GM21423 (cell line): ENCODE measurements around the gene GLI3.

Experiments used
- ATAC-seq: cut with Tn5 transposase; IDR thresholded peaks from one replicate; pipeline ENCODE4 v1.9.1; 2021; ENCODE audit warnings: mild to moderate bottlenecking, moderate library complexity; ENCODE audit not compliant: unreplicated experiment

The GLI3 gene

DNA sequence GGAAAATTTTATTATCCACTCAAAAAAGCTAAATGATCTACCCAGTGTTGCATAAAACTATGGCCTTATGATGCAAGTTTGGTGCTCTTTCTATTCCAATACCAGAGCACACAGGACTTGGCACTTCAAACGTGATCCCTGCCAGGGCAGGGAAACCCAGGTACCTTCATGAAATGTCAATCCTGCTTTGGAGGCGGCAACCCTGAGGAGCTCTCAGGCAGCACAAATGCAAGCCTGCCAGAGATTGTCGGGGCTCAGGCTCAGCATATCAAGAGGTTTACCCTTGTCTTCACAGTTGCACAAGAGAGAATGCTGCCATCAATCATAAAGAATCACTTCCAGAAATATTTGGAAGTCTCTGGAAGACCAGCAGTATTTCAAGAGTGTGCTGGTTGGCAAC is 151.5 kb downstream of the GLI3 start:
- ATAC-seq = no peak

DNA sequence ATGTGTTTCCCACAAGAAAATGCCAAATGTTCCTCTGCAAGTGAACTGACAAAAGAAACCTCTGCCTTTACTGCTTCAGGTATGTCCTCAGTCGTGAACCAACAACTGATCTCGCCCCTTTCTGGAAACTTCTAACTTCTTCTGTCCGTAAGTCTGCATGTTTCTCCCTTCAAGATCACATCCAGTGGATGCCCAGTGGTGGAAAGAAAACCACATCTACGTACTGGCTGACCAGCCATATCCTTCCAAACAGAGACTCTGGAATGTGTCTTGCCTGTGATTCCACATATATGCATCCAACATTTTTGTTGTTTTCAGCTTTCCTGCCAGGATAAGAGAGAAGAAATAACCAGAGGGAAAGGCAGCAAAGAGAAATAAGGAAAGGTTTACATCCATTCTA is 152.7 kb downstream of the GLI3 start:
- ATAC-seq = no peak

DNA sequence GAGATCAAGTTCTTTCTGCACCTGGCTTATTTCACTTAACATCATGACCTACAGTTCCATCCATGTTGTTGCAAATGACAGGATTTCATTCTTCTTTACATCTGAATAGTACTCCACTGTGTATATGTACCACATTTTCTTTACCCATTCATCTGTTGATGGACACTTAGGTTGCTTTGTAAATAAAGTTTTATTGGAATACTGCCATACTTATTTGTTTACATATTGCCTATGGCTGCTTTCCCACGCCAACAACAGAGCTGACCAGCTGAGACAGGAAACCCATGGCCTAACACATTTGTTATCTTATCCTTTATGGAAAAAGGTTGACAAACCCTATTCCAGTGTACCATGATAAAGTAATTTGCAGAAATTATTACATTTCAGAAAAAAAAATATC is 153.7 kb downstream of the GLI3 start:
- ATAC-seq = no peak

DNA sequence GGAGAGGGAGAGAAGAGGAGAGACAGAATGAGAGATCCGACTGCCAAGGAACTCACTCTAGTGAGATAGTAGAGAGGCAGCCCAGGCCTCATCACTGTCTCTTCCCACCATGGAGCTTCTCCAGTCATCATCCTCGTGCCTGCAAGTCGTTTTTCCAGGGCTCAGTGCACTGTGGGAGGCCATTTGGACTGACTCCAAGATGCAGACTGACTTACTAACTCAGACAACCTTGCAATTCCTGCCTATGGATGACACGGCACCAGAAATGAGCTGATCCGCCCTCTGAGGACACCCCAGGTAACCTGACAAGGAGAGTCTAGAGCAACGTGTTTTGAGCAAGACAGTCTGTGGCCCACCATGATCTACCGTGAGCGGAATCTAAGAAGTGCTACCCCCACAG is 154.9 kb downstream of the GLI3 start:
- ATAC-seq = no peak

DNA sequence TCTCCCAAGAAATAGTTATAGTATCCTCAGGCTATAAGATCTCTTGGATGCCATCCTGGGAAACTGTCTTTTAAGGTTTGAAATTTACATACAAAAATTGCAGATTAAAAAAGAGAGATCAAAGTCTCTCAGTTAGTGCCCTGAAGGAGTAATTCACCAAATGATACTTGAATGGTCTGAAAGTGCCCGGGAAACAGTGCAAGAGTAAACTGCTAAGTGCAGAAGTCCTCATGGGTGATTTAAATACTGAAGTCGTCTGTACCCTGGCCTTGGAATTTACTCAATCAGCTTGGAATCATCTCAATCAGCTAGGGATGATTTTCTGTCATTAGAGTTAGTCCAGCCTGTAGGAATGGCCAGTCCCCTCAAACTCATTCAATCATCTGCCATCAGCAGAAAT is 155.3 kb downstream of the GLI3 start:
- no peak for ATAC-seq

DNA sequence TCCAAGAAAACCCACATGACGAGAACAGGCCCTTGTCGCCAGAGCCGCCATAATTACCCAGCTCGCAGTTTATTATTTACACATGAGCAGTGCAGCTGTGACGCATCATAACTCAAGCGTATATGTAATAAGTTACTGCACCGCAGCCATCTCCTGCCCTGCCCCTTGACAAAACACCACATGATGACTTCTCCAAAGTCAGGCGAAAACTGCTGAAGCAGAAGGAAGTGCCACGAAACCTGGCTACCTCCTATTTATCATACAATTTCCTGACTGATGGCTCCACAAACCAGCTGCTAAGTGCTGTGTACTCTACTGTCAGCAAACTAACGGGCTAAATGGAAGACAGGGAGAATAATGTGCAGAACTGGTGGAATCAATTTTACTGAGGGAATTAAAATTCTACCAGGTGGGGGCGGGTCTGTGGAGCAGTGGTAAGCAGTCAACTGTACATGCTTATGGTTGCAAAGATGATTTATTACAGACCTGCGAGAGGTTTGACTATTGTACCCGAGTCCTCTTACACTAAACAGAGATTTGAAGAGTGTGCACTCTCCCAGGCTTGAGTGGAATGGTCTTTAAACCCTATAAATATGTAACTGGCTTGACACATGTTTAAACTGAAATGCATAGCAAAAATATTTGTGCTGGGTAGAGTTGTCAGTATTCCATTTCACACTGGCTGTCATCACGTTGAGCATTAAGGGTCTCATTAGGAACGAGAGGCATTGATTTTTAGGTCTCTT is 156.0 kb downstream of the GLI3 start:
- no peak for ATAC-seq

DNA sequence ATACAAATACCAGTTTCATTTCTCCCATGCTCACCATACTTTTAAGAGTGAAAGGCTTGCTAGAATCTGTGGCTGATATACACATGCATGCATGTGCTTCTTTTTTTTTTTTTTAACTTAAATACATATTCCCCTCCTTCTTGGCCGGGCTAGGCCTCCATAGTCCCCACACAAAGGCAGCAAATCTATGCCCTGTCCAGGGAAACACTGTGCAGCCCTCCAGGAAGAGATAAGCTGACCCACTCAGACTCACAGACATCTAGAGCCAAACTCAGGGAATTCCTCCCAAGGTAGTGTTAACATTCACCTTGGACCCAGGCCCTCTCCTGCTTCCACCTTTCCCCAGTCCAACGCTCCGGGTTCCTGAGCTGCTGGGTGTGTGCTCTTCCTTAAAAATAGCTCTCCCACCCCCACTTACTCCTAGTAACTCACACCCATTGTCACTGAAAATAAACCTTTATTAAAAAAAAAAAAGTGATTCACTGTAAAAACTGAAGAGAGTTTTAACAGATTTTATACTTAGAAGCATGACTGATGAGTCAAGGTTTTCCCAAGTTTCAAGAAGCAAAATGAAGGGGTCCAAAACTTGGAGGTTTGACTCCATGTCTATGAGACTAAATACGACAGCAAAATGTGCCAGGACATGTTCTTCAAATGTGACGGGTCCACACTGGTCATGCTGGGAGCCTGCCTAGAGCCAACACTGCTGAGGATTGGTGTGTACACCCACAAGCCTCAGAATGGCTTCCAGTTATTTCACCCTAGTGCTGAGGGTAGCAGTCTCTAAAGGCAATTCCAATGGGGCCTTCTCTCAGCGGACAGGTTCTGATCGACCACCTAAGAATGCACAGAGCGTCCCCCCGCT is 159.5 kb downstream of the GLI3 start:
- ATAC-seq = no peak

DNA sequence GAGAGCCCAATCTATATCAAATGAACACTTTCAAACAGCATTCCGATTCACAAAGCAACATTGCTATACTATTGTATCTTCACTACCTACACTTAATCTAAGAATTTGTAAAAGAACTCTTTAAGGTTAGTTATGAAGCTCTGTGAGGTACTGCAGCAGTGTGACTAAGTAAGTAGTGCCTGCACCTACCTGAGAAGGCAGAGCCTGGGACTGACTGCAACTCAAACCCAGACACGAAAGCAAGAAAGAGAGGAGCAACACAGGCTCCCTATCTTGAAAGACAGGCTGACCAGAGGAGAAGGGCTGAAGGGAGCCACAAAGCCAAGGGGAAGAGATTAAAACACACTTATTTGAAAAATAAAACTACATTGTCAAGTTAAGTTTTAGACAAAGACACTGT is 160.1 kb downstream of the GLI3 start:
- no peak for ATAC-seq

DNA sequence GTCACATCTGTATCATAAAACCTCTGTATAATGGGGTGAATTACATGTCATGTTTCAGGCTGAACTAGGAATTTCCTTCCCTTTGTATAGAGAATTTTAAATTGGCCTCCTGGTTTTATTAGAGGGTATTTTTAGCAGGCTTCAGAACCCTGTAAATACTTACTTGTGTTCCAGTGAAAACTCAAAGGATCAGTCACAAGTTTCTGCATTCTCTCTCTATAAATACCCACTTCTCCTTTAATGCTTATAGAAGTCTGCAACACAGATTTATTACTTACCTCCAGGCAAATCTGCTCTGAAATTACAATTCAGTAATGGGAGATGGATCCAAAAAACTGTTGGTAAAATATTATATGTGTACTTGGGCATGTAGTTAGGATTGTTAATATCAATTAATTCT is 161.6 kb downstream of the GLI3 start:
- ATAC-seq = no peak

DNA sequence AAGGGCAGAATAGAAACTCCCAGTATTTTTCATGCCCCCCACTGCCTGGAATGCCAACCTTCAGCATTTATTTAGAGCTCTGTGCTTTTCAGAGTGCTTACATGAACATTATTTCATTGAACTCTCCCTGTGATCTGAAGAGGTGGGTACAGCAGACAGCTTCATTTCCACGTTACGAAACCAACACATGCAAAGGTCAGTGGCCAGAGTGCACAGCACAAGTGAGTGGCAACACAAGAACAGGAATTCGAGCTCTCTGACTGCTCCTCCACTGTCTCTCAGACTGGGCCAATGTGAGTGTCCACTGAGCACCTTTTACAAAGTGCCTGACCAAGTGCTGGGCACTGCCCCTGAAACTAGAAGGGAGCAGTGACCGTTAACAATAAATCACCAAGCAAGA is 162.9 kb downstream of the GLI3 start:
- ATAC-seq = no peak

DNA sequence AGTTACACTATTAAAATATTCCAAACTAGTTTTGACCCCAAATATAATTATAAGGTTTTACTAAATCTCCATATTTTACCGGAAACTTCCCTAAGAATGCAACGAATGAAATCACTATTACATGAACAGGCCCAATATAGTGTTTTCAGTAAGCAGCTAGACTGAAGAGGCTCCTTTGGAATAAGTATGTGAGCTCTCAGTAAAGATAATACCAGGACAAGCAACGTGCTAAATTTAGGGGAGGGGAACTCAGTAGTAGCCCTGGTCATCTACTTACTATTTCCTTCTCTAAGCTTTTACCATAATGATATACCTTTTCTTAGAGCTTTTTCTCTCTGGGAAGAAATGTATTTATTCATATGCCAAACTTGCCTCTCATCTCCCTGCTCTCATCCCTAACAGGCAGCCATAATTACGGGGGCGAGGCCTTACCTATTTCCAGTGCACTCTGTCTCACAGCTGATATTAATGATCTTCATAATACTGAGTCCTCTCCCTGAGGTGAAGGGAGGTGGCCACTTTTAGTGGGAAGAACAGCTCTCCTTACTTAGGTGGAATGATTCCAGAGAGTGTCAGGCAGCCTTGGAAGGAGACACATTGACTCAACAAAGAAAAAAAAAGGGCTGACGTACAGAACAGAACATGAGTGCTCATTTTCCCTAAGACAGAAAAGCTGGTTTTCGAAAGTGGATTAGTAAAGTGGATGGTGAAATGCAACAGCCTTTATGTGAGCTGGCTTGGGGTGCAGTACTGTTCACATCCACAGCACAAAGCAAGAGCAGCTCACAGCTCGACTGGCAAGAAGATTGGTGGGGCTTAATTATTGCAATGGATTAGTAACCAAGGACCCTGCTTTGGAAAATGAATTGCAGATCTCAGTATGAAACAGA is 165.4 kb downstream of the GLI3 start:
- no peak for ATAC-seq

DNA sequence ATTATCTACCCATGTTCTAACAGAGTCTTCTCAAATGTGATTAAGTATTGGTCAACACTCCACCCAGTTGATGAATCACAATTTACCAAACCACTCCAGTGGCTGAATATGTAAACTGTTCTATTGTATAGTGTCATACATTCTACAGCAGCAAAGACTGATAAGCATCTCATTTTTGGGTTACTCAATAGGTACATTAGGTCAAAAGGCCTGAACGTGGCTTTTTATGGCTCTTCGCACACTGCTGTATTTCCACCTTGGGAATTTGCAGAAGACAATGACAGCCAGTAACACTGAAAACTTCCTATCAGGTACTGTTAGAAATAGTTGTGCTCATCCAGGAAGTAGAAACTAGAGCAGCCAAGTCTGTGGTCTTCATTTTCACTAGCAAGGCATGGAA is 166.9 kb downstream of the GLI3 start:
- no peak for ATAC-seq

DNA sequence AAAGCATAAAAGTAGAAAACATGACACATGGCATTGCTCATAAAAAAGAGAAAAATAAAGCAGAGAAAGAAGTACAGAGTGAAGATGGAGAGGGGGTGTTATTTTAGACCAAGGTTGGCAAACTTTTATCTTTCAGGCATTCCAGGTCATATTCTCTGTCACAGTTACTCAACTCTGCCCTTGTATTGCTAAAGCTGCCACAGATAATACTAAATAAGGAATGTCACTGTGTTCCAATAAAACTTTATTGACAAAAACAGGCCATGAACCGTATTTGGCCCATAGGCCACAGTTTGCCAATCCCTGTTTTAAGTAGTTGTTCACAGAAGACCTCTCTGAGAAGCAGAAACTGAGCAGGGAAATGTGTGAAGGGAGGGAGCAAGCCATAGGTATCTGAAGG is 167.4 kb downstream of the GLI3 start:
- ATAC-seq = no peak

DNA sequence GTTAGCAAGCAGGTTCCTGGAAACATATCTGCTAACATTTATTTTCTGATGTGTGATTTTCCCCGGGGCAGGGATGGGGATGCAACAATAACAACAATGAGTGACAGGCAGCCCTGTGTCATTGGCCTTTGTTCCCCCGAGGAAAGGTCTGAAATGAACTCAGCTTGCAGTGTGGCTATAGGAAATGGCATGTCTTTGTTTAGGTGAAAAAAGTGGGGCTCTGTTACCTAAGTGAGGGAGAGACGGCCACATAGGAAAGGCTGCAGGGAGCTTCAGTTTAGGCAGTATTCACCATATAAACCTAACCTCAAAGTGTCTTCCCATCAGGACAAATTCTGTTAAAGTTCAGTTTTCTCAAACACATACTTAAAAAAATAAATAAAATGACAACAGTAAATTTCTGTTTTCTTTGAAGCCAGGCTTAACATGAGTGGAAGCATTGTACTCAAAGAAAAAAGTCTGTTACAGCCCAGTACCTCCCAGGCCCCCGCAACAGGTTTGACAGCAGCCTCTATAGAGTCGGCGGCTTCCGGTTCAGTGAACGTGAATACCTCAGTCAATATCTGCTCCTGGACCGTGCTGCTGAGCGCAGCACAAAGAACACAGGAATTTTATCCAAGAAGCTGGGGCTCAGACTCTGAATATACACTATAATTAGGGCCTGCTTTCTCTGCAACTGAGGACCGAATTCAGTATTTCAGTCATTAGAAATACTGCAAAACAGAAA is 168.3 kb downstream of the GLI3 start:
- ATAC-seq = no peak

DNA sequence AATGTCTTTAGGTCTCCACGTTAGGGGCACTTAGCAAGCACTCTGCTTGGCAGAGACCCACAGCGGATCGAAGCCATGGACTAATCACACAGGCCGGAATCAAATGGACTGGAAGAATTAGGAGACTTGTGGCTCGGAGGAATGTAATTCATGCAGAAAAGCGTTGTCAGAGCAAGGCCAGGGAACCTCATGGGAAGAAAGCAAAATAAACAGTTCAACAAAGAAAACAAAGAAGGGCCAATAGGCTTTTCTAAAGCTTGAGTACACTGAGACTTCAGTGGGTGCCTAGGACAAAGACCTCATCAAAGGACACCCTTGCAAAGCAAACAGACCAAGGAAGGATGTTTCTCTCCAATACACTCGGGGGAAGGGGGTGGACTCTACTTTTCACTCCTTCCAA is 171.1 kb downstream of the GLI3 start:
- ATAC-seq = no peak

DNA sequence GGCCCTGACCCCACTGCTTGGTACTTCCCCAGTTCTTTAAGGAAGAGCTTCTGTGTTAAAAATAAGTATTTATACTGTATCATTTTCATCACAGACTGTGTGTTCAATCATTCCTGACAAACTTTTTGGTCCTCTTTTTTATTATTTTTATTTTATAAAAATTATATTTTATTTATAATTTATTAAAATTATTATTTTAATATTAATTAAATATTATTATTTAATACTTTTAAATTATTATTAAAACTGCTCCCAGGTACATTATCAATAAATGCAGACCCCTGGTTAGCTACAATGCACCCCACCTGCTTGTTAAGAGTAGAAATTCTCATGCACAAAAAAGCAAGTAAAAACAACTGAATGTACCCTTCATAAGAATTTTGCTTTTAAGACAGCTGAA is 172.0 kb downstream of the GLI3 start:
- no peak for ATAC-seq

DNA sequence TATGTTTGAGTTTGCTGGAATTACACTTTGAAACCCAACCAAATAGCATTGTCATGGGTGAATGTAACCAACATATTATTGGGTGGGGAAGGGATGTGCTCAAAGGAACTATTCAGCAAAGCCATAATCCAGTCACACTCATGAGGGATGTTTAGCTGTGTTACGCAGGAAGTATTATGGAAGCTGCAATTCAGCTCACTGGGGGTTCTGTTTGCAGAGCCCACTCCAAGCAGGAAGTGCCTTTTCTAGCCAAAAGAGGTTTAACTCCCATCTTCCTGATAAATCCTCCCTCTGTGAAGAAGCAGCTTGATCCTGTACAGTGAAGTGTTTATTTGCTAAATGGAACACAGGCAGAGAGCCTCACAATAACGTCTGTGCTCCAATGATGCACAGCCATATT is 172.5 kb downstream of the GLI3 start:
- ATAC-seq = no peak

DNA sequence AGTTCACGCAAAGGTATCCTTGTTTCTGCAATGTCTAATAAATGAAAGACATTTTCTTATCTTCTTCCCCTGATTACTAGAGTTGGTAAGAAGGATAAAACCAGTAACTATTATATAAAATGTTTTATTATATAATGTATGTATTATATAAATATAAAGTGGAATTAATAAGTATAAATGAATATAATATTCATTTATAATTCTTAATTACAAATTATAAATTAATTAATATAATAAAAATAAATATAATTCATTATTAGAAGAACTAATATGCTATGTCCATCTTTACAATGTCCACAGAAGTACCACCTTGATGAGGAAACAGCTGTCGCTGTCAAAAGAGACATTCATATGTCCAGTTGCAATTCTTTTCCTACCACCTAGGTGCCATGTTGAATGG is 177.7 kb downstream of the GLI3 start:
- ATAC-seq = no peak

DNA sequence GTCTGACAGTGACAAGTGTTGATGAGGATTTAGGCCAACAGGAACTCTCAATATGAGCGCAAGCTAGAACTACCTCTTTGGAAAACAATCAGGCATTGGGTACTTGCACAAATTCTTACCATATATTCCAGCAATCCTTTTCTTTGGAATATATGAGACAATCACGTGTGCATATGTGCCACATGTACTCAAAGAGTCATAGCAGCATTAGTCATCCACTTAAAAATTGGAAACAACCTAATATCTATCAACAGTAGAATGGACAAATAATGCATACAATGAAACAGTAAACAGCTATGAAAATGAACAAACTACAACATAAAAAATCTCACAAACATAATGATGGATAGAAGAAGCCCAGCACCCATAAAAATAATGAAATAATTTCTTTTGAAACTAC is 179.7 kb downstream of the GLI3 start:
- no peak for ATAC-seq

DNA sequence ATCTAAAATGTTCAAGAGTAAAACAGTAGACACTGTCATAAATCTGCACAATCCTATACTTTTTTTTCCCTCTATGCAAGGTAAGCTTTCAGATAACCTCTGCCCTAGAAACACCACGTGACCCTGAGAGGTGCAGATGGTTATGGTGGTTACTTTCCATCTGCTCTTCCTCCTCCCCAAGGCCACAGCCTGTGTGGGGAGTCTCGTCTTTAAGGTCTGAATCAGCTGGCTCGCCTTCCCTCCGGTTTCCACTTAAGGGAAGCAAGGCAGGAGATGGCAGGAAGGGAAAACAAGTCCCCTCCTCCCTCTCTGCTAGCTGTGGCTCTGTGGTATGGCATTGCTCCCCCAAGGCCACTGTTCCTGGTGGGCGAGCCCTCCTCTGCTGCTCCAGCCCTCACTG is 181.8 kb downstream of the GLI3 start:
- ATAC-seq = no peak

DNA sequence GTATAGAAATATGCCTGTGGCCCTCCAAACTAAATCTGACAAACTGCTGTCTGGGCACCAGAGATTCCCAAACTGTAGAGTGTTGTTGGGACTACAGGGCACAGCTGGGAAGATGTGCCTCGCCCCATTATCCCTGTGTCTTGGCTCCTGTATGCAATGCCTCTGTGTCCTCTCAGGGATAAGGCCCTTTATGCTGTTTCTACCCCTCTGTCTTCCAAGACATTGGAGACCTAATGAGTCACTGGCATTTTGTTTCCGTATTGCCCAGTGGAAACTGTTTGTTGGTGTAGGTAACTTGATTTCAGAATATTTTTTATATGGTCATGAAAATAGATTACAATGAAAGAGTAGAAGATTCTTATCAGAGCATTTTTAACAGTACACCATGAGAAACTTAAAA is 183.2 kb downstream of the GLI3 start:
- ATAC-seq = no peak
